ENCODE data around the gene ZNF664. TPM values are rescaled to one million over a fixed set of nuclear protein-coding genes. Genes with fewer than 3 reads are reported as not detected.

ZNF664 gene
- total RNA-seq (ENCODE audit: unreplicated experiment) = 310 TPM
- long read RNA-seq, full-length matches to known transcripts = 8 of 15 reads
- long read RNA-seq, partial matches to known transcripts = 0 of 15 reads
- long read RNA-seq, other reads (novel, unspliced or antisense) = 7 of 15 reads

DNA sequence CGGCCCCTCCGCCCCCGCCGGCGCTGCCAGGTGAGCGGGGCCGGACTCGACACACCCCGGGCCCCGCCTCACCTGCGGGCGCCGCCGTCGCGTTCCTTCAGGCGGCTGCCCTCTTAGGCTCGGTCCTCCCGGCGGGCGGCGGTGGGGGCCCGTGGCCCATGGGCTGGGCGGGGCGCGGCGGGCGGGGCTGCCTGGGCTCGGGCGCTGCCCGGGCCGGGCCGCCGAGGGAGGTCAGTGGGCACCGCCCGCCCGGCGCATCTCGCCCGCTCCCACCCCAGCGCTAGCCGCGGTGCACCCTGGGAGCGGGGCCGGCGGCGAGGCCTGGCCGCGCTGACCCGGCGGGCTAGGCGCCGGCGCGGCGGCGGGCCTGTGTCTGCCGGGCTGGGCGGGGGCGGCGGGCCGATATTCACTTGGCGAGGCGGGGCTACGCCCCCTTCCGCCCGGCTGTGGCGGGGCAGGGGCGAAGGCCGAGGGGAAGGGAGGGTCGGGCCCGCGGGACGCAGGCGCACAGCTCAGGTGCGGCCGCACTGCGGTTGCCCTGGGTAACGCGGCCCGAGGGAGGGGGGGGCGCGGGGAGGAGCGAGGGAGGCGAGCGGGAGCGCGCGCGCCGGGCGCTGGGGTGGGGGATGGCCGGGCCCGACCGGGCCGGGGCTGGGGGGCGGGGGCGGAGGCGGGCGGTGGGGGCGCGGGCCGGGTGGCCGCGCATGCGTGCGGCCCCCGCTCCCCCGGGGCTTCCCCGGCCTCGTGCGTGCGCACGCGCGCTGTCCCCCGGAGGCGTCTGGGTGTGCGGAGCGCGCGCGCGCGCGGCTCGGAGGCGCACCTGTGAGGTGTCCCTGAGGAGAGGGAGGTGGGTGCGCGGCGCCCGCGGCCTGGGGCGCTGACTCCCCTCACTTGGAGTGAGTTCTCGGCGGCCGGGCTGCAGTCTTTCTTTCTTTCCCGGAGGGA is at the start of gene ZNF664, which contains the start of gene CCDC92:
Gene ZNF664, plus strand, starts transcription at position 759 of the 945 bp plus-strand sequence. CDS start 38,930 bp downstream, outside the sequence.
Gene CCDC92, minus strand, starts transcription at position 375 of the 945 bp plus-strand sequence. CDS start 28,526 bp downstream, outside the sequence.
- Mint-ChIP-seq H3K27me3 (ENCODE audit: unreplicated experiment) (peaks cover 17% of the 10 kb centered on the region), H3K27ac (ENCODE audit: unreplicated experiment) (peak within 1 kb of the TSS; percentile 99), H3K36me3 (ENCODE audit: unreplicated experiment) (peaks cover 13% of the 10 kb centered on the region), H3K4me3 (ENCODE audit: unreplicated experiment) (peak within 1 kb of the TSS; percentile 99), H3K4me1 (ENCODE audit: low read depth, unreplicated experiment) (peaks cover 37% of the 10 kb centered on the region), H3K9me3 (ENCODE audit: unreplicated experiment) (peaks cover 16% of the 10 kb centered on the region)
- TF ChIP-seq, protein P1, sequence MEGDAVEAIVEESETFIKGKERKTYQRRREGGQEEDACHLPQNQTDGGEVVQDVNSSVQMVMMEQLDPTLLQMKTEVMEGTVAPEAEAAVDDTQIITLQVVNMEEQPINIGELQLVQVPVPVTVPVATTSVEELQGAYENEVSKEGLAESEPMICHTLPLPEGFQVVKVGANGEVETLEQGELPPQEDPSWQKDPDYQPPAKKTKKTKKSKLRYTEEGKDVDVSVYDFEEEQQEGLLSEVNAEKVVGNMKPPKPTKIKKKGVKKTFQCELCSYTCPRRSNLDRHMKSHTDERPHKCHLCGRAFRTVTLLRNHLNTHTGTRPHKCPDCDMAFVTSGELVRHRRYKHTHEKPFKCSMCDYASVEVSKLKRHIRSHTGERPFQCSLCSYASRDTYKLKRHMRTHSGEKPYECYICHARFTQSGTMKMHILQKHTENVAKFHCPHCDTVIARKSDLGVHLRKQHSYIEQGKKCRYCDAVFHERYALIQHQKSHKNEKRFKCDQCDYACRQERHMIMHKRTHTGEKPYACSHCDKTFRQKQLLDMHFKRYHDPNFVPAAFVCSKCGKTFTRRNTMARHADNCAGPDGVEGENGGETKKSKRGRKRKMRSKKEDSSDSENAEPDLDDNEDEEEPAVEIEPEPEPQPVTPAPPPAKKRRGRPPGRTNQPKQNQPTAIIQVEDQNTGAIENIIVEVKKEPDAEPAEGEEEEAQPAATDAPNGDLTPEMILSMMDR (IDR thresholded peaks at IDR 0.05; ENCODE audit: partially characterized antibody, unreplicated experiment) = no peak
- peak; percentile 99 for DNase-seq

DNA sequence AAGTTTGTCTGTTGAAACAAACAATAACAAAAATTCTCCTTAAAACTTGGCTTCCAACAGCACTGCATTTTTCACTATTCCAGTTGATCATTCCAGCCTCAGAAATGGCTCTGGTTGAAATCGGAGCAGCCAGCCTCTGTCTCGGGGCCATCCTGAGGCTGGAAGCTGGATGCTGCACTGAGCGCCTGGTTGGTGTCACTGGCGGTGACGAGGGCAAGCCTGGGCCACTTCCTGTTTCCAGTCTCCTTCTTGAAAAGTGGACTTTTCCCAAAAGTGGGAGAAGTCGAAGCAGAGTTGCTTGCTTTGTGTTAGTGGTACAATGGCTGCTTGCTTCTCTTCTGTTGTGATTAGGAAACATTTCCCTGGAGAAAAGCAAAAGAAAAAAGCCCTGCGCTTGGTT is 49.1 kb upstream of the ZNF664 start:
- TF ChIP-seq, protein P1 (IDR thresholded peaks at IDR 0.05; ENCODE audit: partially characterized antibody, unreplicated experiment) = no peak
- peaks cover 3% of the 10 kb centered on the region for H3K9me3 Mint-ChIP-seq (ENCODE audit: unreplicated experiment)
- H3K4me3 Mint-ChIP-seq (ENCODE audit: unreplicated experiment) = no peak overlapping the region
- no peak overlapping the region for H3K27ac Mint-ChIP-seq (ENCODE audit: unreplicated experiment)
- no peaks in the 10 kb centered on the region for H3K36me3 Mint-ChIP-seq (ENCODE audit: unreplicated experiment)
- DNase-seq = no peak
- no peaks in the 10 kb centered on the region for H3K27me3 Mint-ChIP-seq (ENCODE audit: unreplicated experiment)
- no peaks in the 10 kb centered on the region for H3K4me1 Mint-ChIP-seq (ENCODE audit: low read depth, unreplicated experiment)

DNA sequence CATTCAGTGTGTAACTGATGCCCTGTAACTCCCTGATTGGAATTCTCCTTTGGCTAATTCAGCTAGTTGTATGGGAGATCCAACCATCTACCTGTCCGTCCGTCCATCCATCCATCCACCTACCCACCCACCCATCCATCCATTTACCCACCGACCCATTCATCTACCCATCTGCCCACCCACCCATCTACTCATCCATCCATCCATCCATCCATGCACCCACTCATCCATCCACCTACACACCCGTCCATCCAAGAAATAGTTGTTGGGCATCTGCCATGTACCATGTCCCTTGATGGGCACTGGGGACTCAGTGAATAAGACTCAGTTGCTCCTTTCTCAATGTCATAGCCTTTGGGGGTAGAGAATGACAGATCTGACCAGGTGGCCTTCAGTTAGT is 48.5 kb upstream of the ZNF664 start:
- Mint-ChIP-seq H3K4me1 (ENCODE audit: low read depth, unreplicated experiment) (peaks cover 1% of the 10 kb centered on the region), H3K36me3 (ENCODE audit: unreplicated experiment) (peaks cover 4% of the 10 kb centered on the region), H3K27ac (ENCODE audit: unreplicated experiment) (no peak overlapping the region), H3K9me3 (ENCODE audit: unreplicated experiment) (peaks cover 4% of the 10 kb centered on the region), H3K4me3 (ENCODE audit: unreplicated experiment) (no peak overlapping the region), H3K27me3 (ENCODE audit: unreplicated experiment) (no peaks in the 10 kb centered on the region)
- no peak for DNase-seq
- TF ChIP-seq, protein P1 (IDR thresholded peaks at IDR 0.05; ENCODE audit: partially characterized antibody, unreplicated experiment) = no peak

DNA sequence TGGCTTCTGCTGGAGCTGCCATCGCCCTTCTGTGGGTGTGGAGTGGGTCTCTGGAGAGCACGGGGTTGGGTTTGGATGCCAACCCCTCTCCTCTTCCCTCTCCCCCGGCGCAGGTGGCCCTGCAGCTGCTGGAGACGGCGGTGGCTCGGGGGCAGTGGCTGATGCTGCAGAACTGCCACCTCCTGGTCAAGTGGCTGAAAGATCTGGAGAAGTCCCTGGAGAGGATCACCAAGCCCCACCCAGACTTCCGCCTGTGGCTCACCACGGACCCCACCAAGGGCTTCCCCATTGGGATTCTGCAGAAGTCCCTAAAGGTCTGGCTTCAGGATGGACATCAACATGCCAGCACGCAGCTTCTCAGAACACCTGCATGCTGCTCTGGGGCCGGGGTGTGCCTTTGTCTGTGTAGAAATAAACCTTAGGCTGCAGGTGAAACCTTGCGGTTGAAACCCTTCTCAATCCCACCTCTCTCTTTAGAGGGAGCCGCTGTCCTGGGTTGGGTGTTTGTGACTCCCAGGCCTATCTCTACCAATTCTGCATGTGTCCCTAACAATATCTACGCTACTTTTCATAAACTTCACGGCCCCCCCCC is 44.6 kb upstream of the ZNF664 start:
- peaks cover 1% of the 10 kb centered on the region for H3K4me1 Mint-ChIP-seq (ENCODE audit: low read depth, unreplicated experiment)
- TF ChIP-seq, protein P1 (IDR thresholded peaks at IDR 0.05; ENCODE audit: partially characterized antibody, unreplicated experiment) = no peak
- peaks cover 3% of the 10 kb centered on the region for H3K27me3 Mint-ChIP-seq (ENCODE audit: unreplicated experiment)
- no peak overlapping the region for H3K4me3 Mint-ChIP-seq (ENCODE audit: unreplicated experiment)
- H3K27ac Mint-ChIP-seq (ENCODE audit: unreplicated experiment) = no peak overlapping the region
- H3K9me3 Mint-ChIP-seq (ENCODE audit: unreplicated experiment) = peaks cover 4% of the 10 kb centered on the region
- H3K36me3 Mint-ChIP-seq (ENCODE audit: unreplicated experiment) = peaks cover 22% of the 10 kb centered on the region
- DNase-seq = no peak
